GM21528 (cell line): ENCODE data around the gene ARSB.
A peak's percentile ranks its signal among the peaks of the same experiment; 100 is the strongest.

Experiments
- ATAC-seq: cut with Tn5 transposase; IDR thresholded peaks from one replicate; pipeline ENCODE4 v1.9.1; 2021; ENCODE audit warnings: mild to moderate bottlenecking, moderate library complexity; ENCODE audit not compliant: unreplicated experiment, low FRiP score

ARSB gene

DNA sequence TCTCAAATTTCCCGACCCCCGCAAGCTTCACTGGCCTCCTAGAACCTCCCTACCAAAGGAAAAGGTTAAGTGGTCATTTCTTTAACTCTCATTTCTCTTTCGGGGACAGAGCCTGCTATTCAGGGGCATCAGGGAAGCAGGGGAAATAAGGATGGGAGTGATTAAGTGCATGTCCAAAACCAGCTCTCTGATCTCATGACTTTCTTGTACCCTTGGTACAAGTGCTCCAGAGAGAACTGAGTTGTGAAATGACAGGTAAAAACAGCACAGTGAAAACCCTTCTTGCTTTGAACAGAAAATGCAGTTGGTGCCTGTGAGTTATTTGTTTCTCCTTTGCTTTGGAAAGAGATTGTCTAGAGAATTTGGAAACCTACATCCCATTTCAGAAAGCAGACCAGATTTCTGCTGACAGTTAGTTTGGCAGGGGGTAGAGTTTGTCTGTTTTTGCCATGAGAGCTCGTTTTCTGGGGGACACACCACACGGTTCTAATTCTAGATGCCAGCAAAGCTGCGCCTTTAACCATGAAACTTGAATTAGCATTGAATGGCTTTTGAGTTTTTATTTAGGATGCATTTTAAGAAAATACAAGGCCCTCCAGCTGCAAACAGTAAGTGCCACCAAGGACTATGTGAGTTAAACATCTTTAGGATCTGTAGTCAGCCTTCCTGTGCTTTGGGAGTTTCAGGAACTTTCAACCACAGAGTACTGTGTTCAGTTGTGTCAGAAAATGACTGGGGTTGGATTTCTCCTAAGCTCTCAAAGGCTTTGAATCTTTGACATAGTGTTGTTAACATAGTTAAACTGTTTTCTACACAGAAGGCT is 174.8 kb downstream of the ARSB start:
- no peak for ATAC-seq

- no peak for ATAC-seq
These were observed 175.7 kb downstream of the ARSB start for GRCh38 chr5:78809444-78809843.

DNA sequence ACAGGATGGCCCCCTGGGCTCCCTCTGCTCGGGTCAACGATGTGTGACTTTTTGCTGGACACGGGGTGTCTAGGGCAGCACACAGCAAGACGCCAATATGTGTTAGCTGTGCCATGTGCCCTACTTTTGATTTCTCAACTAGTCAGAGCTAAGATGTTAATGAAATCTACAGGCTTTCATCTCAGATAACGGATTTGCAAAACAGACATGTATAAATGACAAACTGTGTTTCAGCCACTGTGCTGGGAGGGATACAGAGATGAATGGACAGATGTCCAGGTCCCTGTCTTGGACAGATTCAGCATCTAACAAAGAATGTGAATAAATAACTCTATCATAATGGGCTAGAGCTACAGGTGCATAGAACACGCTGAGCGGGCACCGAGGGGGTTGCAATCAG is 176.3 kb downstream of the ARSB start:
- no peak for ATAC-seq

DNA sequence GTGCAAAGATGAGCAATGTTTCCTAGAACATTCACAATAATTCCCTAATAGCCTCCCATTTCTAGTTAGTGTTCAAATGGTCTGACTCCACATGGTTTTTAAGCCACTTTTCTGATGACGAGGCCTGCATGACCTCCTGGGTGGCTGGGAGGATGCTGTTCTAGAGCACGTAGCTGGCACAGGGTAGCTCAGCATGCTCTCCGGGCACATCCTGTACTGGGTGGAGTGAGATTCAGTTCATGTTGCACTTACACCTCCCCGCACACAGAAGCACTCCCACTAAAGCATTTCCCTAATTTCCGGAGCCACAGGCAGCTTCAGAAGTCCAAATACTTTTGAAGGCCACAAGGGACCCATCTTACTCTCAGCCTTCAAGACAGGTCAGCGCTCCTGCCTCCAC is 176.7 kb downstream of the ARSB start:
- ATAC-seq, result no peak

- no peak for ATAC-seq
These were observed 178.6 kb downstream of the ARSB start for GRCh38 chr5:78806544-78806943.

- ATAC-seq, result no peak
These were observed 179.5 kb downstream of the ARSB start for GRCh38 chr5:78805474-78806124.

DNA sequence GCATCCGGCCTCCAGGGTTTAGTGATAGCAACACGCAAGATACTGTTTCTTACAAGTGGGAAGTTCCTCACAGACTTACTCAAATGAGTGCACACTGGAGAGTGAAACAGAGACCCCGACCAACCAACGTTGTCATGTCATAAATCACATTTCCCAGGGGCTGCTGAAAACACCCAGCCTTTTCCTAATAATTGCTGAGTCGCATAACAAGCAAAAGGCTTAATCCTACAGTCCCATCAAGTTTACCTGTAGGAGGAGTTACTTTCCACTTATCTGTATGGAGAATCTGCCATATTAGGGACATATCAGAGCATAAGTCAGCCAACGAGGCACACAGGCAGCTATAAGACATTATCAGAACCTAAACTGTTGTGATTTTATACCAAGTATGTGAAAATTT is 180.1 kb downstream of the ARSB start:
- no peak for ATAC-seq

DNA sequence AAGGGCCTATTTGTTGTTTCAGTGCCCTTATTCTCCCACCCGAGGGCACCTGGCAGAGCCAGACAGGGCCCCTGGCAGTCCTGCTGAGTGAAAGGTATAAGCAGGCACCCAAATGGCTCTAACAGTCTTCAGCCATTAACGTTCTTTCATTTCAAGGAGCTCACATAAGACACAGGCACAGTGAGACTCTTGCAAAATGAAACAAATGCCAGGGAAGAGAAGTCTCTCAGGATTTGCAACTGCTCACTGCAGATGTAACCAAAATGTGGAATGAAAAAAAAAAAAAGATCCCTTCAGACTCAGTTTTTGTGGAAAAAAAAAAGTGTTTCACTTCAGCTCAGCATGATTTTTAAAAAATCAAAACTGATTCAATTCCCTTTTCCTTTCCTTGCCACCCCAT is 181.2 kb downstream of the ARSB start:
- no peak for ATAC-seq

DNA sequence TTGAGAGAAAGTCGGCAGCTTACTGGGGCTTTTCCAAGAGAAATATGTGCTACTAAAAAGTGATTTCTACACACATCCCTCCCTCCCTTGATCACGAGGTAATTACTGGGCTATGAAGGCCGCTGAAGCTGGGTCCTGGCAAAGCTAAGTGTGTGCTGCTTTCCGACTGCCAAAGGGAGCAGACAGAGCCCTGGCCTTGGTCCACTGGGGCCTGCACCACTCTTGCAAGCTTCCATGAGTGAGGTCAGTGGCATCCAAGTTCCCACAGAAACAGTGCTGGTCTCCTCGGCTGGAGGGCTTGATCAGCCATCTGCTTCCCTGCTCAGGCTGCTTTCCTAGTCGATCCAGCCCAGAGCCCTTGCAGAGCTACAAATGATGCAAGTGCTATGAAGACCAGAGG is 181.8 kb downstream of the ARSB start:
- ATAC-seq, result no peak

GRCh38 chr5:78801413-78801812 is 183.7 kb downstream of the ARSB start:
- no peak for ATAC-seq

DNA sequence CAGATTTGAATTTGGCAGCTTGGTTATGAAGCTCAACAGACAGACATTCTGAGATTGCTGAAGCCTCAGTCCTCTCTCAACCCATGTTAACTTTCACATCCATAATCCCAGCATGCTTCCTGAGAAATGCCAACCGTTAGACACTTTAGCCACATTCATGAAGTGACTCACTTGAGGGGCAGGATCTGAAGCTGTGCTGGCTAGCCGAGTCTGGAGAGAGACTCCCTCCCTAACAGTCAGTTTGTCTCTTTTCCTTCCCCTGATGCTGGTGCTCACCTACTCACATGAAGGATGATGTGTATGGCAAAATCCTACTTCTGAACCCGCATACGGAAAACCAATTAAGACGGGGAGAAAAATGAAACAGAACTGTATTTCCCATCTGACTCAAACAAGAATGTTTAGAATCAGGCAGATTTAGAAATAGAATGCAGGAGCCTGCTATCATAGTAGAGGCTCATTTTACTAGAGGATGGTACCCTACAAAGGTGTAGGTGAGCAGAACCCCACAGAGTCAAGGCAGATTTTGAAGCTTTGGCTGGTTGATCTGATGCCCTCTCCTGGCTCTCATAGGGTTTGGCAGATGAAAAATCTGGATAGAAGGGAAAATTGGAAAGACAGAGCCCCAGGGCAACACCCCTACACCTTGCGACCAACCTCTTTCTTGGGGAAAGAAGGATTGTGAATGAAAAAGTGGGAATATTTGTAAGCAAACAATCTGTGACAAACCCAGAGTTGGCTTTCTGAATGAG is 185.7 kb downstream of the ARSB start:
- no peak for ATAC-seq

- ATAC-seq, result no peak
These were observed 186.5 kb downstream of the ARSB start for GRCh38 chr5:78798673-78799029.

GRCh38 chr5:78797936-78798672 is 187.0 kb downstream of the ARSB start:
- no peak for ATAC-seq

DNA sequence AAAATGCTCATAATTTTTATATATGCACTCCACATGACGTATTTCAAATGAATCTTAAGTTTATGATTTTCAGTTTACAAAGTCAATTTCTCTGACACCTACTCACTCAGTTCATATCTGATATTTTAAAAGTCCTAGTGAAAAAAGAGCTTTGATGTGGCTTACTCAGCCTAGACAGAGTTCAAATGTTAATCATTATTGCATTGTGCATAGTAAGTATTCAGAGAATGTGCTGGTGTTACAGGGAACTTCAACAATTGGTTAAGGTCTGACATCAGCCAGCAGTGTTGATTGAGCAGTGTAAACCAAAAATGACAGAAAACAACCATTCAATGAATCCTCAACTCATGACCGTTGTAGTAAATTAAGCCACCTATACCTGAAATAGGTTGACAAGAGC is 189.4 kb downstream of the ARSB start:
- ATAC-seq, result no peak

- no peak for ATAC-seq
These were observed 190.4 kb downstream of the ARSB start for GRCh38 chr5:78794693-78795215.

DNA sequence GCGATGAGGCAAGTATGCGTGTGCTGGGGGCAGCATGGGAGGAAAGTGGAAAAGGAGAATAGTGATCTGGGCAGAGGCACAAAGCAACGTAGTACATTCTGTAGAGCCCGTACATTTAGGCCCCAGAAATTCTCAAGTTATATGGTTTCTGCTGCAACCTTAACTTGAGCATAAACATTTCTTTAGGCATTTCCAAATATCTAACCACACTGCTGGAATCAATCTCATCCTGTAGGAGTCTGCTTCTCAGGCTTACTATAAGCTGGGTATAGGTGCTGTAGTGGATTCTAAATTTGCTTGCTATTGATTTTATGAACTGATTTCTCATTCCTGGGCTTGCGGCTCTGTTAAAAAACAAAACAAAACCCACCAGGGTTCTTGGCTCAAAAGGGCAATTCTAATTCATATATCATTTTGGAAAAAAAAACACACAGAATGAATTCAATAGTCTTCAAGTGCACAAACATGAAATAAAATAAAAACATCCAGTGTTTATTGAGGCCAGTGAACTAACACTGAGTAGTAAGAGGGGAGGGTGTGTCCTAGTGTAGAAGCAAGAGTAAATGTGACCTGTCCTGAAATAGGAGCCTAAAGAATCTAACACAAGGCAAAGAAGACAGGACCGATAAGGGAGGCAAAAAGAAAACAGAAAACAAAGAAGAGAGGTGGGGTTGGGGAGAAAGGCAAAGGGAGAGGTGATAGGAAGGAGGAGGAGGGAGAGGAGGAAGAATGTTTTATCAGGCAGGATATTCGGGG is 191.0 kb downstream of the ARSB start:
- no peak for ATAC-seq

DNA sequence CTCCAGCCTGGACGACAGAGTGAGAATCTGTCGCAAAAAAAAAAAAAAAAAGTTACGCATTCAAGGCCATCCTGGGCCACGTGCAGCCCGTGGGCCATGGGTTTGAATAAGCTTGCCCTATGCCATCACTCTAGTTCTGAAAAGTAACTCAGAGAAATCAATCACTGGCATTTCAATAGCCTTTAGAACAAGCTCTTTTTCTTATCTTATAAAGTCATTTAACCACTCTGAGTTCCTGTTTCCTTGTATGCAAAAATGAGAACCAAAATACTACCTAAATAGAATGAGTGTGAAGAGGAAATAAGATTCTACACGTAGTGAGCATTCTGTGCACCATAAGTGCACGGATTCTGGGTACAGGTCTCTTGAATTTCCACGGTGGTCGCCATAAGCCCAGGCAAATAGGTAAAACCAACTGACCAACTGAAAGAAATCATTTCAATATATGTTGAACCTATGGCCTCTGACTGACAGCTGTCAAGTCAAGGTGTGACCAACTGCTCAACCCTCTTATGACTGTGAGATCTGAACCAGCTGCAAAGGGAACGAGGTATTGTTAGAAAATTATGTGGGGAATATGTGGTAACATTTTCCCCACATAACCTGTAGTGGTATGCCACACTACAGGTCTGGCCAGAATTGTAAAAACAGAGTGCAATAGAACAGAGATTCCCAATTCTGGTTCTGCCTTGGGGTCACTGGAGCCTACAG is 192.6 kb downstream of the ARSB start:
- peak; percentile 66 for ATAC-seq

GRCh38 chr5:78791501-78792100 is 193.5 kb downstream of the ARSB start:
- no peak for ATAC-seq

DNA sequence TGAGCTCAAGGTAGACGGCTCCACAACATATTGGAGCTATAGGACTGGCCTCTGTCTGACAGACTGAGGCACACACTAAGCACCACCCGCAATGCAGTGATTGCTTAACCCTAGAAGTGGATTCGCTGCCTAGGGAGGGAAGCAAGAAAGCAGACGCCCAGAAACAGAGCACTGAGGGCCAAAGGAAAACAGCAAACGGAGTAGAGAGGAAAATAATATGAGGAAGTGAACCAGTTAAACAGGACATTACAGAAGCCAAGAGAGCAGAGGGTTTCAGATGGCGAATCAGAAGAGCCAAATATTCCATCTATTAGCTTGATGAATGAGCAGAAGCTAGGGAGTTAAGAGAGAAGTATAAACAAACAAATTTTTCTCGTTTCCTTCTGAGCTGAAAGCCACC is 197.3 kb downstream of the ARSB start:
- ATAC-seq, result no peak
